SK-N-MC (cell line): ENCODE data around the gene DNAI1.

Experiments used
- EZH2 ChIP-seq: fragments of 200-600 bp; sonication (generic); IDR thresholded peaks from one replicate; pipeline ENCODE4 v1.6.1; 2017; ENCODE audit warnings: antibody characterized with exemption
- FOXP2 ChIP-seq: optimal IDR thresholded peaks from 2 replicates; pipeline ENCODE3; 2011; ENCODE audit warnings: mild to moderate bottlenecking, moderate library complexity; ENCODE audit not compliant: insufficient read depth; ENCODE audit errors: extremely low read length, control extremely low read depth
- POLR2AphosphoS5 ChIP-seq: IDR thresholded peaks from 2 replicates; pipeline ENCODE4 v1.6.1; 2012; ENCODE audit warnings: mild to moderate bottlenecking, low read depth, low read length, borderline replicate concordance

- no peak for TF ChIP-seq EZH2
- no peak for TF ChIP-seq POLR2AphosphoS5
- no peak for TF ChIP-seq FOXP2
These were observed 42.1 kb downstream of the DNAI1 start for GRCh38 chr9:34500623-34501267.
